Stimulated activated CD8-positive, alpha-beta memory T cell treated with anti-CD3 and anti-CD28 coated beads, Interleukin-7, amount 100 ng/mL, for 24 hours (primary cell): ENCODE data around the gene ENO3.
A peak's percentile ranks its signal among the peaks of the same experiment; 100 is the strongest.

Experiments used
- DNase-seq: peaks from one replicate; pipeline ENCODE4 v3.0.0-alpha.2; 2020; ENCODE audit warnings: low read depth

The ENO3 gene

DNA sequence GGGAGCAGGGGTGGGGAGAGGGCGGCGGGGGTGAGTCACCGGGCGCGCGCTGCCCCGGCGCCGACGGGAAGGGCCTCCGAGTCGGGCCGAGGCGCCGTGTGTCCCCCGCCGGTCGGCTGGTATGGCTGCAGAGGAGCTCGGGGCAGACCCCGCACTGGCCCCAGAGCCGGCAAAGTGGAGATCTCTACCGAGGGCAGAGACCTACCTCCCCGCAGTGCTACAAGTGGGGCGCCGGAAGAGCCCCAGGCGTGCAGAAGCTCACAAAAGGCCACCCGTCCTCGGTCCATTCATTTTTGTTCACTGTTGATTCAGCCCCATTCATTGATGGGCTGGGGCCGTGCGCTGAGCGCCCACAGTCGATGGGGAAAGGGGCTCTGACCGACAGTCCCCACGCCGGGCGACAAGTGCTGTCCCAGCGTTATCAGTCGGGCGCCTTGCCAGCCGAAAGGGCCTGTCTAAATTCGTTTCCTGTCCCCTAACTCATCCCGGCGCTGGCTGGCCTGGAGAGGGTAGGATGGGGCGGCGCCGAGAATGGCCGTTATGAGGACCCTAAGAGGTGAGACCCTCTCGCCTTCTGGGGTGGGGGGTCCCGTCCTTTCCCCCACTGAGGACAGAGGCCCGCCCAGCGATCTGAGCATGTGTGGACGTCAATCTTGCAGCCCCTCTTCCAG, 709 bp upstream of the ENO3 start:
- no peak for DNase-seq

DNA sequence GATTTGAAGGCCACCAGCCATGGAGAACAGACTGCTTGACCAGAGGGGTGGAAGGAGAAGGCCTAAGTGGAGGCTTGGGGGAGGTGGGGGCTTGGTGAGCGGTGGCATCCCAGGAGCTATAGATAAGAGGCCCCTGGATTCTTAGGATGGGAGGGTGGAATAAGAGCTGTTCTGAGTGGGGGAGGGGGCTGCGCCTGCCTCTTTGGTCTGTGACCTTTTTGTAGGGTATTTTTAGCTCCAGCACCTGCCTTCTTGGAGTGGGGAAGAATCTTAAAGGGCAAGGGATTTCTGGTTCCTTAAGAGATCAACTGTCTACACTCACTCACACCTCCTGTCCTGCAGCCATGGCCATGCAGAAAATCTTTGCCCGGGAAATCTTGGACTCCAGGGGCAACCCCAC, 567 bp downstream of the ENO3 start:
- DNase-seq, result no peak

DNA sequence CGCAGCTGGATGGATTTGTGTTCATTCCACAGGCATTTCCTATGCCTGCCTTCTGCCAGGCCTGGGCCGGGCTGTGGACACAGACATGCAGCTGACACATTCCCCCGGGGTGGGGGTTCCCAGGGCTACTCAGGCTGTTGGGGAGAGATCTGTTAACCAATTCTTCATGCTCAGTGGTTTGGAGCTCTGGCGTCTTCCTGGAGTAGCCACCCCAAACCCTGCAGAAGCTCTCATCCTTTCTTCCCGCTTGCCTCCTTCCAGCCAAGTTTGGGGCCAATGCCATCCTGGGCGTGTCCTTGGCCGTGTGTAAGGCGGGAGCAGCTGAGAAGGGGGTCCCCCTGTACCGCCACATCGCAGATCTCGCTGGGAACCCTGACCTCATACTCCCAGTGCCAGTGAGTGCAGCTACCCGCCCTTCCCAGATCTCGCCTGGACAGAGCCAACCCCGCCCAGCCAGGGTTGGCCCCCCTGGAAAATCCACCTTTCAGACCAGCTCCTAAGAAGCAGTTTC, 2.6 kb downstream of the ENO3 start:
- DNase-seq, result no peak

DNA sequence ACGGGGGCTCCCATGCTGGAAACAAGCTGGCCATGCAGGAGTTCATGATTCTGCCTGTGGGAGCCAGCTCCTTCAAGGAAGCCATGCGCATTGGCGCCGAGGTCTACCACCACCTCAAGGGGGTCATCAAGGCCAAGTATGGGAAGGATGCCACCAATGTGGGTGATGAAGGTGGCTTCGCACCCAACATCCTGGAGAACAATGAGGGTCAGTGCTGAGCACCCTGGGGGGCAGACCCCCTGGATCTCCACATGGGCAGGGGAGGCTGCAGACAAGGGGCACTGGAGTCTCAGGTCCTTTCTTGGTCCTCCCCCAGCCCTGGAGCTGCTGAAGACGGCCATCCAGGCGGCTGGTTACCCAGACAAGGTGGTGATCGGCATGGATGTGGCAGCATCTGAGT, 4.2 kb downstream of the ENO3 start:
- no peak for DNase-seq

DNA sequence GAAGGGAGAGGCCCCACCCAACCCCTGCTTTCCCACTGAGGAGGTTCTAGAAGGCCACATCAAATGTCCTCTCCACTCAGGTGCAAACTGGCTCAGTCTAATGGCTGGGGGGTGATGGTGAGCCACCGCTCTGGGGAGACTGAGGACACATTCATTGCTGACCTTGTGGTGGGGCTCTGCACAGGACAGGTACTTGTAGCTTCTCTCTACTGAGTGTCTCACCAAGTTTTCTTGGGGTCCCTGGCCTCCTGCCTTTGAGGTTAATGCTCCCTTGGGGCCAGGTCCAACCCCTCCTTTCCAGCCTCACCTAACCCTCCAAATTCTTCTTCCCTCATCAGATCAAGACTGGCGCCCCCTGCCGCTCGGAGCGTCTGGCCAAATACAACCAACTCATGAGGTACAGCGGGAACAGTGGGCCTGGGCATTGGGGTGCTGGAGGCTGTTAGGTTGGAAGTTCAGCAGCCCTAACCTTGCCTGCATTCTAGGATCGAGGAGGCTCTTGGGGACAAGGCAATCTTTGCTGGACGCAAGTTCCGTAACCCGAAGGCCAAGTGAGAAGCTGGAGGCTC, 5.7 kb downstream of the ENO3 start:
- DNase-seq, result no peak

DNA sequence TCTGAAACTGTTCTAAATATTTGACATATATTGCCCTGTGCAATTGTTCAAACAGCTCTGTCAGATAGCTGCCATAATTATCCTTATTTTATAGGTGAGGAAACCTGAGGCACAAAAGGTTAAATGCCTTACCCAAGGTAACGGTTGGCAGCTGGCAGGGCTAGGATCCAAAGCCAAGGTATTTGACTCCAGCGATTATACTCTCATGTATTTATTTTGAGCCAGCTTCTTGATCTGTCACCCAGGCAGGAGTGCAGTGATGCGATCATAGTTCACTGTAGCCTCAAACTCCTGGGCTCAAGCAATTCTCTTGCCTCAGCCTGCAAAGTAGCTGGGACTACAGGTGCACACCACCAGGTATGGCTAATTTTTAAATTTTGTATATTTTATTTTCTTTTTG, 7.2 kb downstream of the ENO3 start:
- no peak for DNase-seq

DNA sequence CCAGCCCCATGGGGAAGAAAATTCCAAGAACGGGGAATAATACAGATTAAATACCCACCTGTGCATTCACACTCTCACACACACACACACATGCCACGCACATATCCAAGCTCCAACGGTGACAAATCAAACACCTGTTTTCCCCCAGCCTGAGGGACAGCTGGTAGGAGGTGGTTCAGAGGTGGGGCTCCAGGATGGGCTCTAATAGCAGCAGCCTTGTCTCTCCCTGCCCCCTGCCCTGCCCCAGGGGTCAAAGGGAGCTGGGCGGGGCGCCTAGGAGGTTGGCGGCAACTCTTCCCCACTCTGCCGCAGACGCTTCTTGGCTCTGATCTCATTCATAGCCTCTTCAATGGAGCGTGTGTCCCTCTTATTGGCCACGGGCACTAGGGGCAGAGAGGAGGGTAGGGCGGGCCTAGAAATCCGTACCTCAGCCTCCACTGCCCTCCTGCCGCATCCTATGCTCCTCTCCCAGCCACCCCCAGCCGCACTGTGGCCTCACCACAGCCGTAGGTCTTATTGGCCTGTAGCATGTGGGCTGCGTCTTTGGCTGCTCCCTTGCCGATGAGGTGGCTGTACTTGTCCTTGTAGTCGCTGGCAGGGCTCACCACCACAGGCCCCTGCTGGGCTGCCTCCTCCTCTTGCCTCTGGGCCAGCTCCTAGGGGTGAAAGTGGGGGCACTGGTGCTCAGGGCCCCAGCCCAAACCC, 8.5 kb downstream of the ENO3 start:
- DNase-seq, result no peak

DNA sequence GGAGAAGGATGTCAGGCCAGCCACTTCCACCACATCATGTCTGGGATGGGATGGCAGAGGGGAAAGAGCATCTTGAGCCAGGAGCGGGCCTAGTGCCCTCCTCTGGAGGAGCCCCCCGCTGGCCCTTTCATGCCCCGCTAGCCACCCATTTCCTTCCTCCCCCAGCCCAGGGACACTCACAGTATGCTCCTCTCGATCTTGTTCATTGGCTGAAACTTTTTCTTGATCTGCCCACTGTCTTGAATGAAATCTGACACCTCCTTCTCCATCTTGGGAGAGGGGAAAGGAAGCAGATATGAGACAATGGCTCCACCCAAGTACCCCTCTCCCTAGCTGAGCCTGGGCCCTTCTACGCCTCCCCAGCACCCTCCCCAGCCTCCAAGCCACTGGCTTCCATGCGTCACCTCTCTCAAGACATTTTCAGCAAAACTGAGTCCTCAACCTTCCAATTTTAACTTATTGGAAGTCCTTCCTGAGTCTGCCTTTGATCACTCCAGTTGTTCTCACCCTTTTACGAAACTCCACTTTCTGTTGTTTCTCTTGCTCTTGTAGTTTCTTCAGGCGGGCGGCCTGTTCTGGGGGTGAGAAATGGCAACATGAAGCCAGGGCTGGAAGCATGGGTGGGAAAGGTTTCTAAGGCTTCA, 9.5 kb downstream of the ENO3 start:
- no peak for DNase-seq

DNA sequence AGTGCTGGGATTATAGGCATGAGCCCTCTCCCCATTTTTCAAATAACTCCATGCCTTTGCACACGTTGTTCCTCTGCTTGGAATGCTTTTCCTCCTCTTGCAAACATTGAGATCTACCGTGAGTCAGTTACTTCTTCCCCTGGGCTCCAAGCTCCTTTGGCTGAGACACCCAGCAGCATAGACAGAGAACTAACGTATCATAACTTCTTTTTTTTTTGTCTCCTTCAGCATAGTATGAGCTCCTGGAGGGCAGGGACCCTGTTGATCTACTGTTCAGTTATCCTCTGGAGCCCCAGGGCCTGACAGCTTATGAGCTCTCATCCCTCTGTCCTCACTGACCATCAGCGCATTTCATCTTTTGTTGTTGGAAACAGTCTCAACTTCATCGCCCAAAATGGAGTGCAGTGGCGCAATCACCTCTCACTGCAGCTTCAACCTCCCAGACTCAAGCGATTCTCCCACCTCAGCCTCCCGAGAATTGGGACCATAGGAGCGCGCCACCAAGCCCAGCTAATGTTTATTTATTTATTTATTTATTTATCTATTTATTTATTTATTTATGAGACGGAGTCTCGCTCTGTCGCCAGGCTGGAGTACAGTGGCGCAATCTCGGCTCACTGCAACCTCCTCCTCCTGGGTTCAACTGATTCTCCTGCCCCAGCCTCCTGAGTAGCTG, 14.5 kb downstream of the ENO3 start:
- DNase-seq, result no peak

DNA sequence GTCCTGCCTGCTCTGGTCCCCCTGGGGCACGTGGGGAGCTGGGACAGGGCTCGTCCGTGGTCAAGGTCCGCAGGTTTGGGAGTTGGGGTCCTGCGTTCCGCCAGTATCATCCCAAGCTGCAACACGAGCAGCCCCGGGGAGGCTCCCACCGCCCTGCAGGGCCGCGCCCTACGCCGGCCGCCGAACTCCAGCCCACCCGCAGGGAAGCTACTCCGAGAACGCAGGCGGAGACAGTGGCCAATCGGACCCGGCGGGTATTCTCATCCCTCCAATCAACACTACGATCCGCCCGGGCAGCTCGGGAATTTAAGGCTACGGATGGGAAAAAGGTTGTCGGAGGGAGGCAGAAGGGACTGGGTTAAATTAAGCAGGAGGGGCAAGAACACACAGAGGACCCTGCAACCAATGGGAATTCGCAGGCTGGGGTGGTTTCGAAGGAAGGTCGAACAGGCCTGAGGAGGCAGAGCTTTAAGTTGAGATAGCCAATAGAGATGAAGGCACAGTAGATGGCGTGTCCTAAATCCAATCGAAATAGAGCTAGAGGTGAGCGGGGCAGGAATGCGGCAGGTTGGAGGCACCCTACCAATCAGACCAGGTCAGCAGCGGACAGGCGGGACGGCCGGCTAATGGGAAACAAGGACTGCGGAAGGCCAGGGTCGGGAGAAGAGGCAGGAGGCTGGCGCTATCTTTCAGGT, 16.1 kb downstream of the ENO3 start:
- peak; percentile 80 for DNase-seq

DNA sequence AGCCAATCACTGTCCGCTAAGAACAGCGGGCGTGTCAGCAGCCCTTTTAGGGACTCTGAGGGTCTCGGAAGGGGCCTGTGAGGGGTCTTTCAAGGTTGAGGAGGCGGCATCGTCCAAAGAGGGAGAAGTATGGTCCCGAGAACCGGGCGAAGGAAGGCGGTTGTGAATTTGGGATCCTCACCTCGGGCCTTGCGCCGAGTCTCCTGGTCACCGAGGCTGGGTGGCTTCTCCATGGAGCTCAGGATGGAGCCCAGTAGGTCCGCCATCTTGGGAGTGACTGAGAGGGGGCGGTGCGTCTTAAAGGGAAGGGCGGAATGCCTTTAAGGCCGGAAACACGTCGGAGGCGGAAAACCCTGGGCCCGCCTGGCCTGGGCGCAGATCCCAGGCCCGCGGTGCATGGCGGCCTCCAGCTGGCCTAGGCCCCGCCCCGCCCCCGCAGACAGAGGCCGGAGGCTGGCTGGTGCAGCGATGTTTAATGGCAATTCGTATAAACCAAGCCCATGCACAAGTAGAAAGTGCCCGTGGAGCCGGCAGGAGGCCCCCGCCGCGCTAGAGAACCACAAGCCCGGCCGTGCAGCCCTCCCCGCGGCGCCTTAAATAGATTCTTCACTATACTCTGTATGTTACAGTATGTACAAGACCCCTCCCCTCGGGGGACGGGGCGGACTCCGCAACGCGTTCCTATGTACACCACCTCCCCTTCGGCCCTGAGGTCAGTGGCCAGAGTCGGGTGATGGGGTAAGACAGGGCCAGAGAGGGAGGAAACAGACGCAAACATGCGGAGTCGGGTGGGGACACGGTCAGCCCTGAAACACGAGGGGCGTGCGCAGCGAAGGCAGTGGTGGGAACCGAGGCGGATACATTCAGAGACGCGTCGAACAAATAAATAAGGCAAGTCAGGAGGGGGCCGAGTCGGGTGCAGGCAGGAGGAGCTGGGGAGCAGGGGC, 16.9 kb downstream of the ENO3 start, which contains the start of gene SPAG7:
Gene SPAG7, minus strand, starts transcription at position 279 of the 947 bp plus-strand sequence. Its CDS starts 13 bp downstream, at position 266.
- peak; percentile 82 for DNase-seq

DNA sequence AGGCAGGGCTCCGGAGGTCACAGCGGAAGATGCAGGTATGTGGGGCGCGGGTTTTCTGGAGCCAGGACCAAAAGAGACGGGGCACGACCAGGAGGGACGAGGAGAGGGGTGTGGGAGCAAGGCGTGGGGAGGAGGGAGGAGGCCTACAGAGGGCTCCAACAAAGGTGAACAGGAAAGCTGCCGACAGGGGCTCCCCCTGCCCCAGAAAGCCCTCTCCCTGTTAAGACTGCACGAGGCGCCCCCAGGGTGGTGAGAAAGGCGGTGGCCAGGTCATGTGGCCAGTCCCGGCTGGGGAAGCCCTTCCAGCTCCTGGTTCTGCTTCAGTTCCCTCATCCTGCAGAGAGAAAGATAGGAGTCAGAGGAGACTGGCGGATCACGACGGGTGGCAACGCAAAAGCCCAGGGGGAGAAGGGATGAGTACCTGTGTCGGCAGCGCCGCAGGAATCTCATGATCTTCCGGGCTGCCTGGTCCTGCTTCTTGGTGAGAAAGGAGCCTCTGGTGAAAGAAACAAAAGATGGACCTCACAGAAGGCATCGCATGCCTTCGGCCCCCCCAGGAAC, 17.6 kb downstream of the ENO3 start:
- no peak for DNase-seq

DNA sequence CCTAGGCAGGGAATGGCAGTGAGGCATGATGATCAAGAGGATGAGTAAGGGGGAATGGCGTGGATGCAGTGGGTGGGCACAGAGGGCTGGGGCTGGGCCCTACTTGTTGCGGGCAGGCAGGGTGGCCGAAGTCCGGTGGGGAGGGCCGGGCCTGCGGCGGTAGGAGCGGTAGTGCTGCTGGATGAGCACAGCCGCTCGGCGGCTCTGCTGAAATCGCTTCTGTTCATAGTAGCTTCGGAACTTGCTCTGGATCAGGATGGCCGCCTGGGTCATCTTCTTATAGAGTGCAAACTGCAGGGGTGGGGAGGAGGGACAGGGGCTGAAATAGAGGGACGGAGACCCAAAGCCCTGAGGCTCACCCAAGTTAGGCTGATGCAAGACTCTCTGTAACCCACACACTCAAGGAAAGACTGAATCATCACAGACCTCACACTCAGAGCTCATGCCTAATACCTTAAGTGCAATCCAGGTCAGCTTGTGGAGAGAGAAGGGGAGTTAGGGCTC, 18.2 kb downstream of the ENO3 start:
- DNase-seq, result no peak

DNA sequence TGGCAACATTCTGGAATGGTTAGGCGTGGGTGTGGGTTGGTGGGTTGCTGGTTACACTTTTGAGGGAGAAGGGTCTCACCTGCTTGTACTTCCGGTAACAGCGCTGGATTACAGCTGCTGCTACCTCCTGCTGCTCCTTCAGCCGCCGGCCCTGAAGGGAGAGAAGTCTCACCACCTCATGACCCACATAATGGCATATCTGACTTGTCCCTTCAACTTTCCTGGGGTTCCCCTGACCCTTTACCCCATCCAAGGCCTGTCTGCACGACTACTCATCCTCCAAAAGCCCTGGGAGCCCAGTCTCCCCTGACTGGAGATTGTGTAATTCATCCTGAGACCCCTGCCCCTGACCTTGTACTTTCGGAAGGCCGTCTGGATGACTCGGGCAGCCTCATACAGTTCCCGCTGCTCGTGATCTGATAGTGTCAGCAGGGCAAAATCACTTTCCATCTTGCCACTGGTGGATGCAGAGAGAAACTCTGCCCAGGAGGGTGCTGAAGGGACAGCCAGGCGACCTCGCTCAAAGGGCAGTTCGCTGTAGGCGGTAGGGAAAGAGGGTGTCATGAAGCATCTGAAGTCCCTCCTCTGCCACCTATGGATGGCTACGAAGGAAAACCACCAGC, 18.7 kb downstream of the ENO3 start:
- no peak for DNase-seq

DNA sequence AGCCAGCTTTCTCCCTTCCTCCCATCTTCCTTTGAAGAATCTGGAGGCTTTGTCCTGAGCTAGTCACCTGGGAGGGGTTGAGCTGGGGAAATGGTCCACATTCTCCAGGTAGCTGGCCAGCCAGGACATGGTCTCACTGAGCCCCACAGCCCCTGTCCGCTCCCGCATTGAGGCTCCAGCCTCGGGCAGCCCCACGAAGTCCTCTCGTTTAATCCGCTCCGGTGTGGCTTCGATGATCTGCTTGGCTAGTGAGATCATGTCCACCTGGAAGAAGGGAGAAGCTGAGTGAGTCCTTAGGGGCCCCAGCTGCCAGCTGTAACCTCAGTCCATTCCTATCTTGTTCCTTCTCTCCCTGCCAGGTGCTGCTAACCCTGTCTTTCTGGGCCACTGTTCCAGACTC, 19.4 kb downstream of the ENO3 start:
- no peak for DNase-seq

DNA sequence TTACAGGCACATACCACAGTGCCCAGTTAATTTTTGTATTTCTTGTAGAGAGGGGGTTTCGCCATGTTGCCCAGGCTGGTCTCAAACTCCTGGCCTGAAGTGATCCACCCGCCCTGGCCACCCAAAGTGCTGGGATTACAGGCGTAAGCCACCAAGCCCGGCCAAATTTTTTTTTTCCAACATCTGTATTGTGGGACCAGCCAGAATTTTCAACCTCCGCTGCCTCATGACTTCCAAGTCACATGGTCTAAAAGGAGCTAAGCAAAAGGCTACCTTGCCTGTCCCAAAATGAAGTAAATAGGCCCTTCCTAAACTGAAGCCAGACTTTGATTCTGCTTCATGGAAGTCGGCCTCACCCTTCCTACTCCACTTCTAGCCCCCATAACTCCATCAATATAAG, 20.9 kb downstream of the ENO3 start:
- no peak for DNase-seq

DNA sequence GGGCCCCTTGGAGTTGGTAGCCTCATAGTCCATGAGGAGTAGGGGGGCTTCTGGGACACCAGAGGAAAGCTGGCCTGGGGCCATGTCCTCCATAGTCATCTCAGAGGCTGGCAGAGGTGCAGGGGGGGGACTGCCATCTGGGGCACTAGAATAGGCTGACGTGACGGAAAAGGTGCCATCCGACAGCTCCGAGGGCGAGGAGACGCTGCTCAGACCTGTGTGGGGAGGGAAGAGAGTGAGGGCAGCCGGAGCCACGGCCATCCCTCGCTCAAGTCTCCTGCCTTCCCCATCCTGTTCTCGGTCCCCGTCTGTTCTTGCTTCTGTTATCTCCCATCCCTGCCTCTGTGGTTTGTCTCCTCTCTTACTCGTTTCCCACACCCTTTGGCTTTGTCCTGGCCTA, 21.4 kb downstream of the ENO3 start:
- DNase-seq, result no peak

DNA sequence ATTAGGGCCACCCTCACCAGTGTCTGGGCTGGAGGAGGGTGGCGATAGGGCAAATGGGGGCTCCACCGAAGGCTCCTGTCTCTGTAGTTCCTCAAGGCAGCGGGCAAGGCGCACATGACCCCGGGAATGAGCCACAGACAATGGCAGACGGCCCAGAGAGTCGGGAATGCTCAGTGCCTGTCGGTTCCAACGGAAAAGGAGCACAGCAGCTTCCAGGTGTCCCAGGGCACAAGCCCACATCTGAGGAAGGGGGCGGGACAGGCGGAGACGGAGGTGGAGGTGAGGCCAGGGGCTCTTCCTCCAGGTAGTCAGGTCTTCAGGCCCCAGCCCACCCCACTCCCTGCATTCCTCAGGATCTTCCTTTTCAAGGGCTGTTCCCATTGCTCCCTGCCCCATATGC, 21.8 kb downstream of the ENO3 start:
- DNase-seq, result no peak
